HG03575 (cell line): ENCODE results near the gene SPATA2.
"Not testable (repeated sequence)": the region's sequence is repeated elsewhere in the genome, so short reads cannot be mapped to it uniquely, and the experiment has no call there.

Experiments used
- ATAC-seq: cut with Tn5 transposase; IDR thresholded peaks from one replicate; pipeline ENCODE4 v1.9.1; 2021; ENCODE audit not compliant: unreplicated experiment, insufficient number of reproducible peaks, low FRiP score; ENCODE audit errors: extremely low read depth

The SPATA2 gene

GRCh38 chr20:49867453-49868215, 47.7 kb downstream of the SPATA2 start:
- ATAC-seq, result no peak

- ATAC-seq, result no peak
Measured at GRCh38 chr20:49866051-49866450, 49.3 kb downstream of the SPATA2 start.

GRCh38 chr20:49865559-49865958, 49.8 kb downstream of the SPATA2 start:
- no peak for ATAC-seq

DNA sequence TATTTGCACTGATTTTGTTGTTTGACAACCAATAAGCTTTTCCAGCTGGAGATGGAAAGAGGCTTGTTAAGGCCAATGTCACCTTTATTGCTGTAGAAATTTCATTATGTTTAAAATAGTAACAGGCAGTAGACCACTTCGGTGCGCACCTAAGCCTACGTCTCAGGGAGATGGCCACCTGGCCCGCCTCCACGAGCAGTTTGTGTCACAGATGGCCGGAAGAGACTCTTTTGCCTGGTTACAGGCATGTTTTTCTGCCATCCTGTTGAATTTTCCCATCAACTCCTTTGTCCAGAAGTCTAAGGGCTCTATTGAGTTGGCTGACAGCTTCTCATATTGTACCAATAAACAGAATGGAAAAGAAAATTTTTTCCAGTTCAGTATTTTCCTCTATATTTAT, 51.7 kb downstream of the SPATA2 start:
- no peak for ATAC-seq

GRCh38 chr20:49862607-49863200, 52.6 kb downstream of the SPATA2 start:
- ATAC-seq, result no peak

GRCh38 chr20:49861232-49861631, 54.1 kb downstream of the SPATA2 start:
- not testable (repeated sequence) for ATAC-seq

DNA sequence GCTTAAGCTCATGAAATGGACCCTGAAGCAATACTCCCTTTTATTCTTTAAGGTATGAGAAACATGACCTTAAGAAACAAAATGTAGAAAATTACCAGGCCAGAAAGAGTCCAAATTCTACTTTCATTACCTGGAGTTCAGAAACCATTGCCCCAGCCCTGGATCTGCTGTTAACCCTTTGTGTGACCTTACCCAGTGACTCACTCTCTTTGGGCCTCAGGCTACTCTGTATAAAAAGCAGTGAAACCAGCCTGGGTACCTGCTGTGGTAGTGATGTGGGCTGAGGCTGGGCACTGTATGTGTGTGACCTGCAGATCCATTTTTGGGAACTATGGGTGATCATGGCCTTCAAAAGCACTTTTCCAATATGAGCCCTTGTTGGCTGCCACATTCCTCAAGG, 55.5 kb downstream of the SPATA2 start:
- no peak for ATAC-seq

- ATAC-seq, result no peak
Measured at GRCh38 chr20:49859011-49859410, 56.3 kb downstream of the SPATA2 start.

GRCh38 chr20:49858076-49858585, 57.2 kb downstream of the SPATA2 start:
- no peak for ATAC-seq

- no peak for ATAC-seq
Measured at GRCh38 chr20:49856904-49857303, 58.4 kb downstream of the SPATA2 start.

GRCh38 chr20:49854190-49854875, 61.0 kb downstream of the SPATA2 start:
- no peak for ATAC-seq

DNA sequence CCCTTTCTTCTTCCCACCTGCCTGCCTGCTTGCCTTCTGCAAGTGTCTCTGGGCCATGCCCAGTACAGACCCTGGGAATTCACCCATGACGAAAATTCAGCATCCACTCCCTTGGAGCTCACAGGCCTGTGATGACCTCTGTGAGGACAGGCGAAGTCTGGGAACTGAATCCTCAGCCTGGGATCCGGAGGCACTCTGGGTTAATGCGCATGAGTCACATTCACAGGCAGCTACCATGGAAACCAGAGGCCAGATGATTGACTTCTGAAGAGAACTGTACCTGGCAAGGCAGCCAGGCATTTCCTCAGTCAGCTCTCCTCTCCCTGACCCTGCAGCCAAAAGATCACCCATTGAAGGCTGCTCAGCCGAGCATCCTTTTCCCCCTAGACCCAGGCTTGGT, 61.7 kb downstream of the SPATA2 start:
- ATAC-seq, result no peak
